Immature natural killer cell (primary cell): ENCODE measurements around the gene PYGM. TPM values are rescaled to one million over a fixed set of nuclear protein-coding genes. Genes with fewer than 3 reads are reported as not detected.

ENCODE experiments used
- DNase-seq, 3 donors: peaks; one replicate each; pipeline ENCODE4 v3.0.0; 2022; ENCODE audit warnings: mixed read lengths in 1 of 3
- H3K27ac Mint-ChIP-seq, 6 donors: one replicate each; pipeline ENCODE4 v1.8.0; 2020; ENCODE audit warnings: mixed read lengths in 6 of 6, mild to moderate bottlenecking in 5 of 6, inconsistent platforms in 4 of 6, moderate library complexity in 3 of 6
- H3K27me3 Mint-ChIP-seq, 3 donors: one replicate each; pipeline ENCODE4 v1.8.0; 2020 to 2021; ENCODE audit warnings: low read depth in 3 of 3, mild to moderate bottlenecking in 3 of 3, mixed read lengths in 3 of 3, moderate library complexity in 3 of 3, inconsistent platforms in 1 of 3
- H3K36me3 Mint-ChIP-seq, 3 donors: one replicate each; pipeline ENCODE4 v1.8.0; 2020; ENCODE audit warnings: mixed read lengths in 3 of 3, inconsistent platforms in 2 of 3, mild to moderate bottlenecking in 2 of 3
- H3K4me1 Mint-ChIP-seq, 2 donors: one replicate each; pipeline ENCODE4 v1.8.0; 2020; ENCODE audit warnings: inconsistent platforms in 2 of 2, mild to moderate bottlenecking in 2 of 2, mixed read lengths in 2 of 2, moderate library complexity in 1 of 2
- H3K4me3 Mint-ChIP-seq, 5 donors: one replicate each; pipeline ENCODE4 v1.8.0; 2020; ENCODE audit warnings: mild to moderate bottlenecking in 5 of 5, mixed read lengths in 5 of 5, inconsistent platforms in 3 of 5, moderate library complexity in 3 of 5
- H3K9me3 Mint-ChIP-seq, 6 donors: one replicate each; pipeline ENCODE4 v1.8.0; 2020; ENCODE audit warnings: mild to moderate bottlenecking in 6 of 6, mixed read lengths in 6 of 6, inconsistent platforms in 4 of 6, moderate library complexity in 3 of 6
- polyA plus RNA-seq, 3 donors: library from polyadenylated mRNA; unstranded; fragments of 300-500 nt; fragmentation: Illumina TruSeq; gene quantifications; one replicate each; pipeline ENCODE4 v1.2.3, GENCODE V29; 2021

The PYGM gene
- polyA plus RNA-seq, 3 donors from 2014 or later, result 0.63 to 1.1 TPM; not detected in 1

DNA sequence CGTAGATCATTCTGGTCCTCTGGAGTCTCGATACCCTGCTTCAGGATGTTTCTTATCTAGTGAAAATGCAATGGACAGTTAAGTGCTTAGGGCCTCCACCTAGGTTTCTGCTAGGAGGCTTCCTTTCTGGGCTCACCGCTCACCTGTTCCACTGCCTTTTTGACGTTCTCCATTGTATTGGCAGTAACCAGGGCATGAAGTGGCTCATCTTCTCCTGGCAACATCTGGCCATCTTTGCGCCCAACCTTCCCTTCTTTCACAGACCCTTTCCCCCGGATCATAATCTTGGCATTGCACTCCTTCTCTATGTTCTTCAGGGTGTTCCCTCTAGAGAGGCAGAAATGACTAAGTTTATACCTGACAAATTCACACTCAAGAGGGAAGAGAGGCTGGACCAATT, 9.5 kb upstream of the PYGM start:
- Mint-ChIP-seq H3K36me3 (peaks cover 42 to 81% (median 71%) of the 10 kb centered on the region in 3 donors), H3K27me3 (peaks cover 19 to 50% (median 34%) of the 10 kb centered on the region in 3 donors), H3K9me3 (no peaks in the 10 kb centered on the region), H3K4me3 (peak overlapping the region in 1 of 5 donors; percentile 40), H3K27ac (peak overlapping the region; percentile 4 to 84 (median 53)), H3K4me1 (peaks cover 68 to 93% of the 10 kb centered on the region in 2 donors)
- no peak for DNase-seq

GRCh38 chr11:64768300-64768694, 8.5 kb upstream of the PYGM start:
- H3K27ac Mint-ChIP-seq, result peak overlapping the region in 5 of 6 donors; percentile 77 to 94 (median 88)
- H3K36me3 Mint-ChIP-seq, result peaks cover 41 to 73% (median 62%) of the 10 kb centered on the region in 3 donors
- no peak for DNase-seq

DNA sequence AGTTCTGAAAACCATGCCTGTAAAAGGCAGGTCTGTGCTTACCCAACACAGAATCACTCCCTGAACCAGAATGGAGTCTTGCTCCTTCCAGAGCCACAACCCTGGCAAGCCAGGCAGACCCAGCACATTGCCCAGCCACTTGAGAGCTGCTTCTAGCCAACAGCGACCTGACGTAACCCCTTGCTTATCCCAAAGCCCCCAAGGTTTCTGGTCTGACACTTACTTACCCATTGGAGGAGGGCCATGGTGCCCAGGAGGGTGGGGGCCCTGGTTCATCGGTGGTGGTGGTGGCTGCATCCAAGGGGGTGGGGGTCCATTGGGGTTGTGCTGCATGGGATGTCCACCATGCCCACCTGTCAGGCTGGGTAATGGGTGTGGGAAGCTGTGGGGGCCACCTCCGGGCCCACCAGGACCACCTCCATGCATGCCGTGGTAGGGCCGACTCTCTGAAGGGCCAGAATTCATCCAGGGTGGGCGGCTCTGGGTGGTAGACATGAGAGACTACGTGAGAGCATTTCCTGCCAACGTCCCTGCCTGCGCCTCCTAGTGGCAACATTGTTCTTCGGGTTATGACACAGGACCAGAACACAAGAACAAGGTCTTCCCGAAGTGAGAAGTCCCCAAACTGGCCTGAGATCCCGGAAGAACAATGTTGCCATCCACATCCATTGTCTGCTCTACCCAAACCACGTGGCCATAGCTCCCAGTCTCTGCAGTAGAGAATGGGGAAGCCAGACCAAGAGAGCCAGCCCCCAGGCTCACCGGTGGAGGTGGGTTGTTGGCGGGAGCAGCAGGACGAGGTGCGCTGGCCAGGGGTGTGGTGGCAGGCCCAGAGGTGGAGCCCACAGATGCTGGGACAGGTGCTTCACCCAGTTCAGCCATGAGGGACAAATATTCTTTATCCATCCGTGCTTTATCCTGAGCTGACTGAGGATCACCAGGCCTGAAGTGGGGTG, 7.8 kb upstream of the PYGM start:
- H3K4me1 Mint-ChIP-seq, result peaks cover 73 to 93% of the 10 kb centered on the region in 2 donors
- H3K4me3 Mint-ChIP-seq, result peak overlapping the region; percentile 63 to 73 (median 70)
- peaks cover 40 to 72% (median 55%) of the 10 kb centered on the region in 3 donors for H3K36me3 Mint-ChIP-seq
- H3K27ac Mint-ChIP-seq, result peak overlapping the region; percentile 77 to 94 (median 88)
- H3K27me3 Mint-ChIP-seq, result peaks cover 20 to 56% (median 39%) of the 10 kb centered on the region in 3 donors
- DNase-seq, result peak; percentile 78 to 81 (median 79)
- H3K9me3 Mint-ChIP-seq, result no peaks in the 10 kb centered on the region

More at GRCh38 chr11:64768300-64768694, 8.5 kb upstream of the PYGM start:
- H3K4me3 Mint-ChIP-seq, result peak overlapping the region in 3 of 5 donors; percentile 18 to 33 (median 20)
- H3K9me3 Mint-ChIP-seq, result no peaks in the 10 kb centered on the region
- peaks cover 19 to 53% (median 36%) of the 10 kb centered on the region in 3 donors for H3K27me3 Mint-ChIP-seq
- peaks cover 73 to 93% of the 10 kb centered on the region in 2 donors for H3K4me1 Mint-ChIP-seq

- Mint-ChIP-seq H3K4me1 (peaks cover 73 to 93% of the 10 kb centered on the region in 2 donors), H3K9me3 (no peaks in the 10 kb centered on the region), H3K27ac (peak overlapping the region in 5 of 6 donors; percentile 80 to 94 (median 88)), H3K4me3 (peak overlapping the region in 4 of 5 donors; percentile 63 to 80 (median 71)), H3K27me3 (peaks cover 23 to 63% (median 43%) of the 10 kb centered on the region in 3 donors), H3K36me3 (peaks cover 46 to 67% (median 53%) of the 10 kb centered on the region in 3 donors)
- no peak for DNase-seq
Observed at GRCh38 chr11:64766881-64767280, 7.1 kb upstream of the PYGM start.

DNA sequence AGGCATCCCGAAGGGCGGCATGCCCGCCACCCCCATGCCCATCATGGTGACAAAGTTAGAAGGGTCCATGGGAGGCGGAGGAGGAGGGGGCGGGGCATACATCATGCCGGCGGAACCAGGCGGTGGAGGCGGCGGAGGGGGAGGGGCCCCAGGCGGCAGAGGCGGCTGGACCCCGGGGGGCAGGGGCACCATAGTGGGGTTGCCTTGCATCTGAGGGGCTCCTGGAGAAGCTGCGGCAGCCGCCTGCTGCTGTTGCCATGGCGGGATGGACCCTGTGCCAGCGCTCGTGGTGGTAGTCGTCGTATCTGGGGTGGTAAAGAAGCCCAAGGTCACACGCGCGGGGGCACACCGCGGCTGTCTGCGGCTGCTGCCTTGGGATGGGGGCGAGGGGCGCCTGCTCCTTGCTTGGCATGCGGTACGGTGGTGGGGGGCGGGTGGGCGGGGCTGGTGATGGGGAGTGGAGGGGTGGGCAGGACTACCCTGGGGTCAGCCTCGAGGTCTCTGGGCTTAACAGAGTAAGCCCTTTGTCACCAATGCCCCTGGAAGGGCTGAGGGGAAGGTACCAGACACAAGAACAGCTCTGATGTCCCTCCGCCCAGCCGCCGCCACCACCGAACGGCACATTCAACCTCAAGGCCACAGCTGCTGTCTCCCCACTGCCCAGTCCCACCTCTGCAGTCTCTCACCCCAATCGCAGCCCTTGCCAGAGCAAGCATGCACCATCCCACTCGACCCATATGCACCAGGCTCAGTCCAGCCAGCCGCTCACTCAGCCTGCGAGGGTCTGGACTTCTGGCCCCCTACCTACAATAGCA, 6.3 kb upstream of the PYGM start:
- peaks cover 77 to 93% of the 10 kb centered on the region in 2 donors for H3K4me1 Mint-ChIP-seq
- DNase-seq, result peak; percentile 50 to 56 (median 53)
- peaks cover 26 to 66% (median 44%) of the 10 kb centered on the region in 3 donors for H3K27me3 Mint-ChIP-seq
- H3K4me3 Mint-ChIP-seq, result peak overlapping the region; percentile 74 to 88 (median 85)
- no peaks in the 10 kb centered on the region for H3K9me3 Mint-ChIP-seq
- H3K36me3 Mint-ChIP-seq, result peaks cover 45 to 58% (median 45%) of the 10 kb centered on the region in 3 donors
- peak overlapping the region; percentile 85 to 96 (median 92) for H3K27ac Mint-ChIP-seq

- Mint-ChIP-seq H3K27ac (peak overlapping the region; percentile 90 to 96 (median 92)), H3K36me3 (peaks cover 38 to 51% (median 39%) of the 10 kb centered on the region in 3 donors), H3K9me3 (no peaks in the 10 kb centered on the region), H3K4me1 (peaks cover 82 to 93% of the 10 kb centered on the region in 2 donors), H3K27me3 (peaks cover 28 to 64% (median 49%) of the 10 kb centered on the region in 3 donors), H3K4me3 (peak overlapping the region; percentile 74 to 88 (median 85))
- peak in 2 of 3 donors; percentile 26 to 30 for DNase-seq
Observed at GRCh38 chr11:64765291-64765850, 5.6 kb upstream of the PYGM start.

GRCh38 chr11:64764753-64765152, 5.0 kb upstream of the PYGM start:
- Mint-ChIP-seq H3K36me3 (peaks cover 34 to 47% (median 37%) of the 10 kb centered on the region in 3 donors), H3K4me3 (peak overlapping the region; percentile 74 to 88 (median 85)), H3K9me3 (no peaks in the 10 kb centered on the region), H3K4me1 (peaks cover 88 to 97% of the 10 kb centered on the region in 2 donors), H3K27ac (peak overlapping the region; percentile 90 to 96 (median 92)), H3K27me3 (peaks cover 28 to 64% (median 49%) of the 10 kb centered on the region in 3 donors)
- DNase-seq, result no peak

DNA sequence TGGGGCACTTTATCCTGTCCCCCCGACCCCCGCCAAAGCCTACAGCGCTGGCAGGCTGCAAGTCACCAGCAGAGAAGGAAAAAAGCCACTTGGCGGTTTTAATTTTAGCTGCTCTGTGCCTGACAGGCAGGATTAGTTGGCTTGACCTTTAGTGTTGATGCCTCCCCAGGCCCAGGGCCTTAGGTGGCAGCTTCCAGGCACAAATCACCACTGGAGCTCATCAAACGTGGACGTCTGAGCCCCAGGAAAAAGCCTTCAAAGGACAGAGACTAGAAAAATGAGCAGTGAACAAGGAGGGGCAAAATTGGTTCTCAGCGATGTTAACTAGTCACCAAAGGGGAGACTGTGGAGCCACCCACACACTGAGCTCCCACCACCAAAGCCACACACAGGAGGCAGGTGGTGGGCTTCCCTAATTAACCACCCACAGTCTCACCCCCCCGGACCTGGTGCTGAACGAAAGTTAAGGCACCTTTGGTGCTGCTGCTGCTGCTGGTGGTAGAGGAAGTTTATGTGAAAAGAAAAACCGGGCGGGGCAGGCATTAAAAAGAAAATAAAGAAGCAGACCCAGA, 4.4 kb upstream of the PYGM start:
- Mint-ChIP-seq H3K4me3 (peak overlapping the region; percentile 74 to 88 (median 85)), H3K36me3 (peaks cover 27 to 41% (median 32%) of the 10 kb centered on the region in 3 donors), H3K9me3 (no peaks in the 10 kb centered on the region), H3K27me3 (peaks cover 28 to 58% (median 49%) of the 10 kb centered on the region in 3 donors), H3K4me1 (peaks cover 90 to 97% of the 10 kb centered on the region in 2 donors), H3K27ac (peak overlapping the region; percentile 90 to 96 (median 92))
- DNase-seq, result peak; percentile 85 to 87 (median 86)

DNA sequence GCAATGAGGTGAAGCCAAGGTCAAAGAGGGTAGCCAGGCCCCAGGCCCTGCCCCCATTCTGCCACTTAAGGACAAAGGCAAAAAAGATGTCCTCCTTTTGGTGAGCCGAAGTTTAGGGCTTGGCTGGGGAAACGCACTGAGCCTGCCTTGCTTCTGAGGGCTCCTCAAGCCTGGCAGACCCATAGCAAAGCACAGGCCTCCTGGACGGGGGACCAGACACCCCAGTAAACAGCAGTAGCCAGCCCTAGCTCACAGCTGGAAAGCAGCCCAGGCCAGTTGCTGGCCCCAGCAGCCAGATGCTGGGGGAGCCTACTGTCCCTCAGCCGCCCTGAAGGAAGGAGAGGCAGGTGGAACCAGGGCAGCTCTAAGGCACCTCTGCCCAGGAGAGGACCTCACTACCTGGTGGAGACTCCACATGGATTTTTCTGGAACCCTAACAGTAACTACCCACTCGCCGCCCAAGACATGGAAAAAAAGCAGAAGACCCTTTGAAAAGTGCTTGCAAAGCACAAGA, 3.8 kb upstream of the PYGM start:
- peak overlapping the region; percentile 90 to 96 (median 92) for H3K27ac Mint-ChIP-seq
- no peaks in the 10 kb centered on the region for H3K9me3 Mint-ChIP-seq
- peaks cover 25 to 36% (median 31%) of the 10 kb centered on the region in 3 donors for H3K36me3 Mint-ChIP-seq
- H3K4me3 Mint-ChIP-seq, result peak overlapping the region; percentile 74 to 88 (median 85)
- peaks cover 94 to 97% of the 10 kb centered on the region in 2 donors for H3K4me1 Mint-ChIP-seq
- peak in 2 of 3 donors; percentile 30 to 35 for DNase-seq
- H3K27me3 Mint-ChIP-seq, result peaks cover 28 to 53% (median 46%) of the 10 kb centered on the region in 3 donors

DNA sequence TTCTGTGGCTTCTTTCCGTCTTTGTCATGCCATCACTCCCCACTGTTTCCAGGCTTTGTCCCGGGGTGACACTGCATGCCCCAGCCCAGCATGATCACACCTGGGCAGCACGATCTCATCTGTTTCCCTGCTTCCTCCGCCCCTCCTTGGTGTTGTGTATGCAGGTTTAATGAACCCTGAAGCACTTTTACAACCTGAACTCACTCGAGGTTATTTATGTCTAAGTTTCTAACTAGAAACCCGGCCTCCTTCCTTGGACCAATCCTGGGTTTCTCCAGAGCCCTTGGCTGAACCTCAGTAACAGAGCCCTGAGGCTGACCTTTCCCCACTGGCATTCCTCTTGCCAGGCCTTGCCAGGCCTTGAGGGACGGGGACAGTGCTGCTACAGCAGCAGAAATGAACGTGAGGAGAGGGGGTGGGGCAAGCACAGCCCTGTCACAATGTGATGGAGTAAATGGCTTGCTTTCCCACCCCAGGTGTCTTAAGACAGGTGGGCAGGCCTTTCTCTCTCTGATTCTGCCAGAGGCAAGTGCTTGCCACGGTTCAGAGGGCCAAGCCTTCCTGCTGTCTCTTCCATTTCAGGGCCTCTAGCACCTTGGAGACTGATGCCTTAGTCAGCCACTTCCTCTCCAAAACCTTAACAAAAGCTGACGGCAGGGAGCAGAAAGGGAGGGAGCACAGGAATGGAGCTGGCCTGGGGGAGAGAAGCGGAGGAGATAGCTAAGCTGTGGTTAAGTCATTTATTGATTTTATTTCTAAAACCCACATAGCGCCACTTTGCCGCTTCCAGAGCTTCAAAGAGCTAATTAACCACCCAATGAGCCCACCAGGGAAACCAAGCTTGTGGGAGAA, 3.1 kb upstream of the PYGM start:
- Mint-ChIP-seq H3K27ac (peak overlapping the region; percentile 90 to 96 (median 92)), H3K27me3 (peaks cover 28 to 47% (median 42%) of the 10 kb centered on the region in 3 donors), H3K9me3 (no peaks in the 10 kb centered on the region), H3K4me1 (peaks cover 91 to 95% of the 10 kb centered on the region in 2 donors), H3K4me3 (peak overlapping the region; percentile 74 to 88 (median 85)), H3K36me3 (peaks cover 21 to 29% (median 28%) of the 10 kb centered on the region in 3 donors)
- peak in 2 of 3 donors; percentile 31 to 36 for DNase-seq

- peaks cover 23 to 42% (median 36%) of the 10 kb centered on the region in 3 donors for H3K27me3 Mint-ChIP-seq
- peaks cover 90 to 92% of the 10 kb centered on the region in 2 donors for H3K4me1 Mint-ChIP-seq
- peak overlapping the region; percentile 90 to 96 (median 92) for H3K27ac Mint-ChIP-seq
- H3K4me3 Mint-ChIP-seq, result peak overlapping the region; percentile 74 to 88 (median 85)
- no peaks in the 10 kb centered on the region for H3K9me3 Mint-ChIP-seq
- peak in 2 of 3 donors; percentile 47 to 51 for DNase-seq
- H3K36me3 Mint-ChIP-seq, result peaks cover 16 to 24% (median 24%) of the 10 kb centered on the region in 3 donors
Observed at GRCh38 chr11:64762277-64762673, 2.5 kb upstream of the PYGM start.
